LoVo (cell line): ENCODE data around the gene SLC12A9.
A peak's percentile ranks its signal among the peaks of the same experiment; 100 is the strongest.
"Not testable (repeated sequence)": the region's sequence is repeated elsewhere in the genome, so short reads cannot be mapped to it uniquely, and the experiment has no call there.

ENCODE experiments used
- DNase-seq: peaks from one replicate; pipeline ENCODE4 v3.0.0-alpha.2; 2016; ENCODE audit warnings: low spot score

SLC12A9 gene

GRCh38 chr7:100852048-100852872, at the start of gene SLC12A9:
TSS of gene SLC12A9 (plus strand) at chr7:100852713. CDS start at chr7:100854198, 1,485 bp downstream.
- peak; percentile 97 for DNase-seq

- no peak for DNase-seq
These were observed 49.6 kb upstream of the SLC12A9 start for GRCh38 chr7:100802951-100803350.

GRCh38 chr7:100803398-100804161, 48.9 kb upstream of the SLC12A9 start:
- no peak for DNase-seq

GRCh38 chr7:100804681-100805431, 47.7 kb upstream of the SLC12A9 start:
- no peak for DNase-seq

- no peak for DNase-seq
These were observed 46.2 kb upstream of the SLC12A9 start for GRCh38 chr7:100806276-100806675.

GRCh38 chr7:100806883-100807282, 45.6 kb upstream of the SLC12A9 start:
- DNase-seq, result not testable (repeated sequence)

- no peak for DNase-seq
These were observed 44.1 kb upstream of the SLC12A9 start for GRCh38 chr7:100808354-100808875.

- no peak for DNase-seq
These were observed 41.0 kb upstream of the SLC12A9 start for GRCh38 chr7:100811480-100811879.

- DNase-seq, result no peak
These were observed 39.8 kb upstream of the SLC12A9 start for GRCh38 chr7:100812729-100813128.

GRCh38 chr7:100816515-100816914, 36.0 kb upstream of the SLC12A9 start:
- DNase-seq, result not testable (repeated sequence)

- DNase-seq, result no peak
These were observed 35.4 kb upstream of the SLC12A9 start for GRCh38 chr7:100817097-100817496.

- no peak for DNase-seq
These were observed 34.1 kb upstream of the SLC12A9 start for GRCh38 chr7:100818366-100818765.

GRCh38 chr7:100818825-100819224, 33.7 kb upstream of the SLC12A9 start:
- no peak for DNase-seq

GRCh38 chr7:100819586-100819985, 32.9 kb upstream of the SLC12A9 start:
- no peak for DNase-seq

GRCh38 chr7:100822236-100823139, 30.0 kb upstream of the SLC12A9 start:
- no peak for DNase-seq

GRCh38 chr7:100823140-100823525, 29.4 kb upstream of the SLC12A9 start:
- no peak for DNase-seq

- DNase-seq, result no peak
These were observed 29.0 kb upstream of the SLC12A9 start for GRCh38 chr7:100823534-100823933.

GRCh38 chr7:100824499-100825214, 27.9 kb upstream of the SLC12A9 start:
- no peak for DNase-seq

- no peak for DNase-seq
These were observed 27.3 kb upstream of the SLC12A9 start for GRCh38 chr7:100825215-100825671.

- peak; percentile 41 for DNase-seq
These were observed 26.6 kb upstream of the SLC12A9 start for GRCh38 chr7:100825751-100826513.
